K562 (cell line): ENCODE results near the gene MORC1. TPM values are rescaled to one million over a fixed set of nuclear protein-coding genes. Genes with fewer than 3 reads are reported as not detected.

Experiments
- CAMTA2 ChIP-seq: fragments of 250-450 bp; sonication (Bioruptor Pico); conservative IDR thresholded peaks from 2 replicates; pipeline ENCODE4 v1.5.1; 2022
- CBFA2T2 ChIP-seq: fragments of 450-650 bp; conservative IDR thresholded peaks from 2 replicates; pipeline ENCODE4 v1.6.1; 2017; ENCODE audit warnings: mild to moderate bottlenecking
- ZNF354B ChIP-seq: fragments of 250-450 bp; sonication (Bioruptor Pico); IDR thresholded peaks from 2 replicates; pipeline ENCODE4 v1.4.0; 2020
- polyA plus RNA-seq, 8 experiments: library from polyadenylated mRNA; depleted of rRNA in 4 of 8; stranded (reverse) in 5 of 8; unstranded in 3 of 8; fragments of >200 nt; fragmentation: Nextera tagmentation in 2 of 8; fragmentation: Illumina TruSeq in 1 of 8; extraction: Ambion mirVana in 2 of 8; extraction: Trizol in 1 of 8; gene quantifications; 2 replicates each; pipeline versions ENCODE4 v1.2.1 to v1.2.3, GENCODE V29; 2011 to 2014; ENCODE audit warnings: inconsistent platforms in 1 of 8, missing spikeins in 1 of 8
- total RNA-seq, 7 experiments: library from RNA; depleted of rRNA in 6 of 7; stranded (reverse); fragments of >200 nt in 6 of 7; fragmentation: Illumina TruSeq in 2 of 7; extraction: Trizol in 2 of 7; gene quantifications; 2 replicates each; pipeline versions ENCODE4 v1.2.1 to v1.2.3, GENCODE V29; 2011 to 2021; ENCODE audit warnings: low replicate concordance in 1 of 7
- TF ChIP-seq, protein P1 (sequence below), 2 experiments: fragments of 150-350 bp in 1 of 2; IDR thresholded peaks; 2 replicates each; pipeline ENCODE4 v1.6.1; 2012 to 2016; ENCODE audit warnings: low read depth in 2 of 2, low read length in 2 of 2, mild to moderate bottlenecking in 1 of 2, moderate library complexity in 1 of 2
- TF ChIP-seq, protein P2 (sequence below): fragments of 200-600 bp; sonication (generic); IDR thresholded peaks from one replicate; pipeline ENCODE4 v1.6.1; 2012; ENCODE audit warnings: mild to moderate bottlenecking, low read depth, low read length, inconsistent platforms
- TF ChIP-seq, protein P3 (sequence below): fragments of 450-650 bp; IDR thresholded peaks from 2 replicates; pipeline ENCODE4 v1.6.1; 2018; ENCODE audit warnings: mild to moderate bottlenecking, low read depth; ENCODE audit not compliant: partially characterized antibody

MORC1 gene
- total and polyA plus RNA-seq, 9 of the 15 experiments (the other 6 are each of a cell fraction or from before 2014, with no cell fraction given): 0.08 to 0.41 (median 0.30) TPM; not detected in 1

DNA sequence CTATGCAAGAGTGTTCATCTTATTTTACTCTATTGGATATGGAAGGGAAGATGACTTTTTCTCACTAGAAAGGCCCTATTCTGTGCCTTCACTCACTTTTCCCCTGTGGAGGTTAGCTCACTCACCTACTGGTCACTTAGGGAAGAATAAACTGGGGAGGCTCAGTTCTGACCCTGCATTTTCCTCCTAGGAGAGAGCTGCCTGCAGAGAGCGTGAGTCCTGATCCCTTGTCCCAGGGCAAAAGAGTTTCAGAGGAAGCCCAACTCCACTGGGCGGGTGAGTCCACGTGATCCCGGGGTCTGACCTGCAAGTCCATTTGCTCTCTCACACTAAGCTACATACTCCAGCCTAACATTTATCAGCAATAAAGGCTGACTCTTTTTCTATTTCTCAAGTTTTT lies 8.4 kb downstream of the MORC1 start (continued):
- TF ChIP-seq, protein P1, sequence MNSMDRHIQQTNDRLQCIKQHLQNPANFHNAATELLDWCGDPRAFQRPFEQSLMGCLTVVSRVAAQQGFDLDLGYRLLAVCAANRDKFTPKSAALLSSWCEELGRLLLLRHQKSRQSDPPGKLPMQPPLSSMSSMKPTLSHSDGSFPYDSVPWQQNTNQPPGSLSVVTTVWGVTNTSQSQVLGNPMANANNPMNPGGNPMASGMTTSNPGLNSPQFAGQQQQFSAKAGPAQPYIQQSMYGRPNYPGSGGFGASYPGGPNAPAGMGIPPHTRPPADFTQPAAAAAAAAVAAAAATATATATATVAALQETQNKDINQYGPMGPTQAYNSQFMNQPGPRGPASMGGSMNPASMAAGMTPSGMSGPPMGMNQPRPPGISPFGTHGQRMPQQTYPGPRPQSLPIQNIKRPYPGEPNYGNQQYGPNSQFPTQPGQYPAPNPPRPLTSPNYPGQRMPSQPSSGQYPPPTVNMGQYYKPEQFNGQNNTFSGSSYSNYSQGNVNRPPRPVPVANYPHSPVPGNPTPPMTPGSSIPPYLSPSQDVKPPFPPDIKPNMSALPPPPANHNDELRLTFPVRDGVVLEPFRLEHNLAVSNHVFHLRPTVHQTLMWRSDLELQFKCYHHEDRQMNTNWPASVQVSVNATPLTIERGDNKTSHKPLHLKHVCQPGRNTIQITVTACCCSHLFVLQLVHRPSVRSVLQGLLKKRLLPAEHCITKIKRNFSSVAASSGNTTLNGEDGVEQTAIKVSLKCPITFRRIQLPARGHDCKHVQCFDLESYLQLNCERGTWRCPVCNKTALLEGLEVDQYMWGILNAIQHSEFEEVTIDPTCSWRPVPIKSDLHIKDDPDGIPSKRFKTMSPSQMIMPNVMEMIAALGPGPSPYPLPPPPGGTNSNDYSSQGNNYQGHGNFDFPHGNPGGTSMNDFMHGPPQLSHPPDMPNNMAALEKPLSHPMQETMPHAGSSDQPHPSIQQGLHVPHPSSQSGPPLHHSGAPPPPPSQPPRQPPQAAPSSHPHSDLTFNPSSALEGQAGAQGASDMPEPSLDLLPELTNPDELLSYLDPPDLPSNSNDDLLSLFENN (IDR thresholded peaks at IDR 0.05; ENCODE audit: low read depth in 2 of 2, low read length in 2 of 2): no peak
- TF ChIP-seq CBFA2T2 (no peak), ZNF354B (CRISPR knock-in tag) (no peak), CAMTA2 (CRISPR knock-in tag) (no peak)
- TF ChIP-seq, protein P2, sequence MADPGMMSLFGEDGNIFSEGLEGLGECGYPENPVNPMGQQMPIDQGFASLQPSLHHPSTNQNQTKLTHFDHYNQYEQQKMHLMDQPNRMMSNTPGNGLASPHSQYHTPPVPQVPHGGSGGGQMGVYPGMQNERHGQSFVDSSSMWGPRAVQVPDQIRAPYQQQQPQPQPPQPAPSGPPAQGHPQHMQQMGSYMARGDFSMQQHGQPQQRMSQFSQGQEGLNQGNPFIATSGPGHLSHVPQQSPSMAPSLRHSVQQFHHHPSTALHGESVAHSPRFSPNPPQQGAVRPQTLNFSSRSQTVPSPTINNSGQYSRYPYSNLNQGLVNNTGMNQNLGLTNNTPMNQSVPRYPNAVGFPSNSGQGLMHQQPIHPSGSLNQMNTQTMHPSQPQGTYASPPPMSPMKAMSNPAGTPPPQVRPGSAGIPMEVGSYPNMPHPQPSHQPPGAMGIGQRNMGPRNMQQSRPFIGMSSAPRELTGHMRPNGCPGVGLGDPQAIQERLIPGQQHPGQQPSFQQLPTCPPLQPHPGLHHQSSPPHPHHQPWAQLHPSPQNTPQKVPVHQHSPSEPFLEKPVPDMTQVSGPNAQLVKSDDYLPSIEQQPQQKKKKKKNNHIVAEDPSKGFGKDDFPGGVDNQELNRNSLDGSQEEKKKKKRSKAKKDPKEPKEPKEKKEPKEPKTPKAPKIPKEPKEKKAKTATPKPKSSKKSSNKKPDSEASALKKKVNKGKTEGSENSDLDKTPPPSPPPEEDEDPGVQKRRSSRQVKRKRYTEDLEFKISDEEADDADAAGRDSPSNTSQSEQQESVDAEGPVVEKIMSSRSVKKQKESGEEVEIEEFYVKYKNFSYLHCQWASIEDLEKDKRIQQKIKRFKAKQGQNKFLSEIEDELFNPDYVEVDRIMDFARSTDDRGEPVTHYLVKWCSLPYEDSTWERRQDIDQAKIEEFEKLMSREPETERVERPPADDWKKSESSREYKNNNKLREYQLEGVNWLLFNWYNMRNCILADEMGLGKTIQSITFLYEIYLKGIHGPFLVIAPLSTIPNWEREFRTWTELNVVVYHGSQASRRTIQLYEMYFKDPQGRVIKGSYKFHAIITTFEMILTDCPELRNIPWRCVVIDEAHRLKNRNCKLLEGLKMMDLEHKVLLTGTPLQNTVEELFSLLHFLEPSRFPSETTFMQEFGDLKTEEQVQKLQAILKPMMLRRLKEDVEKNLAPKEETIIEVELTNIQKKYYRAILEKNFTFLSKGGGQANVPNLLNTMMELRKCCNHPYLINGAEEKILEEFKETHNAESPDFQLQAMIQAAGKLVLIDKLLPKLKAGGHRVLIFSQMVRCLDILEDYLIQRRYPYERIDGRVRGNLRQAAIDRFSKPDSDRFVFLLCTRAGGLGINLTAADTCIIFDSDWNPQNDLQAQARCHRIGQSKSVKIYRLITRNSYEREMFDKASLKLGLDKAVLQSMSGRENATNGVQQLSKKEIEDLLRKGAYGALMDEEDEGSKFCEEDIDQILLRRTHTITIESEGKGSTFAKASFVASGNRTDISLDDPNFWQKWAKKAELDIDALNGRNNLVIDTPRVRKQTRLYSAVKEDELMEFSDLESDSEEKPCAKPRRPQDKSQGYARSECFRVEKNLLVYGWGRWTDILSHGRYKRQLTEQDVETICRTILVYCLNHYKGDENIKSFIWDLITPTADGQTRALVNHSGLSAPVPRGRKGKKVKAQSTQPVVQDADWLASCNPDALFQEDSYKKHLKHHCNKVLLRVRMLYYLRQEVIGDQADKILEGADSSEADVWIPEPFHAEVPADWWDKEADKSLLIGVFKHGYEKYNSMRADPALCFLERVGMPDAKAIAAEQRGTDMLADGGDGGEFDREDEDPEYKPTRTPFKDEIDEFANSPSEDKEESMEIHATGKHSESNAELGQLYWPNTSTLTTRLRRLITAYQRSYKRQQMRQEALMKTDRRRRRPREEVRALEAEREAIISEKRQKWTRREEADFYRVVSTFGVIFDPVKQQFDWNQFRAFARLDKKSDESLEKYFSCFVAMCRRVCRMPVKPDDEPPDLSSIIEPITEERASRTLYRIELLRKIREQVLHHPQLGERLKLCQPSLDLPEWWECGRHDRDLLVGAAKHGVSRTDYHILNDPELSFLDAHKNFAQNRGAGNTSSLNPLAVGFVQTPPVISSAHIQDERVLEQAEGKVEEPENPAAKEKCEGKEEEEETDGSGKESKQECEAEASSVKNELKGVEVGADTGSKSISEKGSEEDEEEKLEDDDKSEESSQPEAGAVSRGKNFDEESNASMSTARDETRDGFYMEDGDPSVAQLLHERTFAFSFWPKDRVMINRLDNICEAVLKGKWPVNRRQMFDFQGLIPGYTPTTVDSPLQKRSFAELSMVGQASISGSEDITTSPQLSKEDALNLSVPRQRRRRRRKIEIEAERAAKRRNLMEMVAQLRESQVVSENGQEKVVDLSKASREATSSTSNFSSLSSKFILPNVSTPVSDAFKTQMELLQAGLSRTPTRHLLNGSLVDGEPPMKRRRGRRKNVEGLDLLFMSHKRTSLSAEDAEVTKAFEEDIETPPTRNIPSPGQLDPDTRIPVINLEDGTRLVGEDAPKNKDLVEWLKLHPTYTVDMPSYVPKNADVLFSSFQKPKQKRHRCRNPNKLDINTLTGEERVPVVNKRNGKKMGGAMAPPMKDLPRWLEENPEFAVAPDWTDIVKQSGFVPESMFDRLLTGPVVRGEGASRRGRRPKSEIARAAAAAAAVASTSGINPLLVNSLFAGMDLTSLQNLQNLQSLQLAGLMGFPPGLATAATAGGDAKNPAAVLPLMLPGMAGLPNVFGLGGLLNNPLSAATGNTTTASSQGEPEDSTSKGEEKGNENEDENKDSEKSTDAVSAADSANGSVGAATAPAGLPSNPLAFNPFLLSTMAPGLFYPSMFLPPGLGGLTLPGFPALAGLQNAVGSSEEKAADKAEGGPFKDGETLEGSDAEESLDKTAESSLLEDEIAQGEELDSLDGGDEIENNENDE: no peak
- TF ChIP-seq, protein P3, sequence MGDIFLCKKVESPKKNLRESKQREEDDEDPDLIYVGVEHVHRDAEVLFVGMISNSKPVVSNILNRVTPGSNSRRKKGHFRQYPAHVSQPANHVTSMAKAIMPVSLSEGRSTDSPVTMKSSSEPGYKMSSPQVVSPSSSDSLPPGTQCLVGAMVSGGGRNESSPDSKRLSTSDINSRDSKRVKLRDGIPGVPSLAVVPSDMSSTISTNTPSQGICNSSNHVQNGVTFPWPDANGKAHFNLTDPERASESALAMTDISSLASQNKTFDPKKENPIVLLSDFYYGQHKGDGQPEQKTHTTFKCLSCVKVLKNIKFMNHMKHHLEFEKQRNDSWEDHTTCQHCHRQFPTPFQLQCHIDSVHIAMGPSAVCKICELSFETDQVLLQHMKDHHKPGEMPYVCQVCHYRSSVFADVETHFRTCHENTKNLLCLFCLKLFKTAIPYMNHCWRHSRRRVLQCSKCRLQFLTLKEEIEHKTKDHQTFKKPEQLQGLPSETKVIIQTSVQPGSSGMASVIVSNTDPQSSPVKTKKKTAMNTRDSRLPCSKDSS: no peak
